Mammary epithelial cell (primary cell): Measurements from ENCODE around the gene IFFO2.

Experiments used
- CTCF ChIP-seq, 2 donors: IDR thresholded peaks in 1 of 2; conservative IDR thresholded peaks in 1 of 2; 2 replicates each; pipeline ENCODE4 v1.5.1; 2011 to 2012; ENCODE audit warnings: inconsistent platforms in 2 of 2, low read length in 2 of 2, mild to moderate bottlenecking in 2 of 2, control low read depth in 1 of 2, low read depth in 1 of 2; ENCODE audit not compliant: insufficient read depth in 1 of 2; ENCODE audit errors: extremely low read depth in 1 of 2
- EZH2 ChIP-seq: IDR thresholded peaks from 2 replicates; pipeline ENCODE4 v1.6.1; 2012; ENCODE audit warnings: low read length, inconsistent platforms, borderline replicate concordance

- TF ChIP-seq CTCF (conservative IDR thresholded peaks at IDR 0.05 in 1 of 2, IDR thresholded peaks at IDR 0.05 in 1 of 2; ENCODE audit: extremely low read depth in 1 of 2, insufficient read depth in 1 of 2, low read depth in 1 of 2, low read length in 2 of 2) (no peak), EZH2 (no peak)
Observed at GRCh38 chr1:18931730-18932129, 24.7 kb downstream of the IFFO2 start.
